HG03432 (cell line): ENCODE data around the gene HOXD1.

ENCODE experiments used
- ATAC-seq: cut with Tn5 transposase; IDR thresholded peaks from one replicate; pipeline ENCODE4 v1.9.1; 2021; ENCODE audit warnings: mild to moderate bottlenecking, moderate library complexity; ENCODE audit not compliant: unreplicated experiment

HOXD1 gene

DNA sequence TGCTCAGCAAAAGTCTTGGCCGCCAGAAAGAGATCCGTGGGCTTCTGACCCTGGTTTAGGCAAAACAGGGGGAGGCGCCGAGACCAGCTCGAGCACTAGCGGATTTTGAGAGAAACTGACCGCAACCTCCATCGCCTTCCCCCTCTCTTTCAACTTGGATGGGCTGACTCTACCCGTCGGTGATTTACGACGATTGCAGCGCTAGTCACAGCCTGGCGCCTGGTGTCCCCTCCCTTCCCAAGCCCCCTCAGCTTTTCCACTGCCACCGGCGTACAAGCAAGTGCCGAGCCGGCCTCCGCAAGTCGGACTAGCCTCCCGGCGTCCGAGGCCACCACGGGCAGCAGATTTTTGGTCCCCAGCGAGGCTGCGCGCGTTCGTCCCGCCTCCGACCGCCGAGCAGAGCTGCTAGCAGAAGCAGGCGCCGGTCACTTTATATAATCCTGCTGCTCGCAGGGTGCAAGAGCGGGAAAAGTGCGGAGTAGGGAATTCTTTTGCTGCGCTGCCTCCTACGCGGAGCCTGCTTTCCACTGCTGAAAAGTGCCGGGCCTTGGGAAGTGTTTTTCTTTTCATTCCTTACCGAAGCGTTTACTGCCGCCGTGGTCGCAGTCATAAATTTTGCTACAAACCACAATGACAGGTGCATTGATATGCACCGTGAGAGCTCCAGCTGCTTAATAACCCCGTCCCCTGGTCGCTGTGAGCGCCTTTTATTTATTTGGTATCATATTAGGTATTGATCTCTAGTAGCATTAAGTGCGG lies 23.7 kb upstream of the HOXD1 start:
- ATAC-seq: no peak

- ATAC-seq: no peak
Measured at GRCh38 chr2:176165370-176166050, 23.0 kb upstream of the HOXD1 start.

DNA sequence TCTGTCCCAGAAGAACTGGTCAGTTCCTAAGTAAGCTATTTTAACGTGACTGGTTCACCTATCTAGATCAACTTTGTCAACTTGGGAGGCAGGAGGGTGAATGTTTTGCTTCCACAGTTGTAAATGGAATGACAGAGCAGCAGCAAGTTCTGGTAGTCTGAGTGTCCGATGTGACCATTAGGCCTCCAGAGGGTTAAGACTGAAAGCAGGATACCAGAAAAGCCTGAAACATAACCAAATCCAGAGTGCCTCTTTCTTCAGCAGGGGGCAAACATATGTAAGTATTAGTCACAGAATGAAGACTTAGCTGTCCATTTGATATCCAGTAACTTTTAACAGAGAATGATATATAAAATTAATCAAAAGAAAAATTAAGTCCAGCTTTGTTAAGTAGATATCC lies 22.2 kb upstream of the HOXD1 start:
- ATAC-seq: no peak

- ATAC-seq: no peak
Measured at GRCh38 chr2:176167398-176167797, 21.1 kb upstream of the HOXD1 start.

- ATAC-seq: no peak
Measured at GRCh38 chr2:176169181-176169580, 19.3 kb upstream of the HOXD1 start.

DNA sequence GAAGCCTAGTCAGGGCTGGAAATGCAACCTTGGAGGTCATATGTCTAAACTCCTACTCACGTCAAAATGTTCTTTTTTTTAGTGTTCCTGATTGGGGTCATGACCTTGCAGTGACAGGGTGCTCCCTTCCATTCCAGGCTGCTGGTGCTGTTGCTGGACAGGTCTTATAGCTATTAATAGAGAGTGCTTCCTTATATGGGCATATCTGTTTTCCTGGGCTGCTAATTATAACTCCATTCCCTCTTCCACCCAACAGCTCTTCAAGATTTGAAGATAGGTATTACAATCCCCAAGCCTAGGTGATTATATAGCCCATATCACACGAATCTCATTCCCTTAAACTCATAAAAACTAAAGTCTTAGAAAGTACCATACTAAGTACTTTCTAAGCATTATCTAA lies 18.8 kb upstream of the HOXD1 start:
- no peak for ATAC-seq

DNA sequence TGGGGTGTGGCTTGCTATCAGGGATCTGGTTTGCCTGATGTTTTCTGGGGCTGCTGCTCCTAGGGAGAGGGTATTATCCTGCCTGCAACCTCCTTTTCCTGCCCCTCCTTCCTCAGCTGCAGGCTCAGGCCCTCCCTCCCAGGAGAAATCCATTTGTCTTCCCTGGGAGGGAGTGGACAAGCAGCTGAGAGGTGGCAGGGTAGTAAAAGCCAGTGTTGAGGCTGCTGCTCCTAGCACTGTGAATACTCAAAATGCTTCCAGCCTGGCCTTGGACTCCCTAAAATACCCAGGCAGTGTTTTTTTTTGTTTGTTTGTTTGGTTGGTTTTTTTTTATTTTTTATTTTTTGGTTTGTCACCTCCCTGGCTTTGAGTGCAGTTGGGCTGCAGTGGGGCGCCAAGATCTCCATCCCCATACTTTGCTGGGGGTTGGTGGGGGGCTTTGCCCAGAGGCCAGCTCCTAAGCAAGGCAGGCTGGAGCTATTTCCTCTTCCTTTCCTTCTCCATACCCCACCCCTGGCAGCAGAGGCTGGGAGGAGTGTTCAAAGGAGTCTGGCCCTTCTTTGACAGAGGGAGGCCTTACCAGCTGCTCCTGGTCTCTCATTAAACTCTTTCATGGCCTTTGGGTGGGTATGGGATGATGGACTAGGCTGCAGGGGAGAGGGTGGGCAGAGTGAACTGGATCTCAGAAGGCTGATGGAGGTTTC lies 17.7 kb upstream of the HOXD1 start:
- ATAC-seq: no peak

DNA sequence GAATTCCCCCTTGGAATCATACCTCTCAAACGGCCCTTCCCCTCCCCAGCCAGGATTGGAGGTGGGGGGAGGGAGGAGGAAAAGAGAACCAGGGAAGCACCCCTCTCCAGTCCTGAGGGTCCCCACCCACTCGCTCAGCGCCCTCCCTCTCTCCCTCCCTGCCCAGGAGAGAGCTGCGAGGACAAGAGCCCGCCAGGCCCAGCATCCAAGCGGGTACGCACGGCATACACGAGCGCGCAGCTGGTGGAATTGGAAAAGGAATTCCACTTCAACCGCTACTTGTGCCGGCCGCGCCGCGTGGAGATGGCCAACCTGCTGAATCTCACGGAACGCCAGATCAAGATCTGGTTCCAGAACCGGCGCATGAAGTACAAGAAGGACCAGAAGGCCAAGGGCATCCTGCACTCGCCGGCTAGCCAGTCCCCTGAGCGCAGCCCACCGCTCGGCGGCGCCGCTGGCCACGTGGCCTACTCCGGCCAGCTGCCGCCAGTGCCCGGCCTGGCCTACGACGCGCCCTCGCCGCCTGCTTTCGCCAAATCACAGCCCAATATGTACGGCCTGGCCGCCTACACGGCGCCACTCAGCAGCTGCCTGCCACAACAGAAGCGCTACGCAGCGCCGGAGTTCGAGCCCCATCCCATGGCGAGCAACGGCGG lies 17.0 kb upstream of the HOXD1 start:
- ATAC-seq: no peak

- ATAC-seq: no peak
Measured at GRCh38 chr2:176172007-176172894, 16.2 kb upstream of the HOXD1 start.

GRCh38 chr2:176172895-176173566 lies 15.4 kb upstream of the HOXD1 start:
- no peak for ATAC-seq

DNA sequence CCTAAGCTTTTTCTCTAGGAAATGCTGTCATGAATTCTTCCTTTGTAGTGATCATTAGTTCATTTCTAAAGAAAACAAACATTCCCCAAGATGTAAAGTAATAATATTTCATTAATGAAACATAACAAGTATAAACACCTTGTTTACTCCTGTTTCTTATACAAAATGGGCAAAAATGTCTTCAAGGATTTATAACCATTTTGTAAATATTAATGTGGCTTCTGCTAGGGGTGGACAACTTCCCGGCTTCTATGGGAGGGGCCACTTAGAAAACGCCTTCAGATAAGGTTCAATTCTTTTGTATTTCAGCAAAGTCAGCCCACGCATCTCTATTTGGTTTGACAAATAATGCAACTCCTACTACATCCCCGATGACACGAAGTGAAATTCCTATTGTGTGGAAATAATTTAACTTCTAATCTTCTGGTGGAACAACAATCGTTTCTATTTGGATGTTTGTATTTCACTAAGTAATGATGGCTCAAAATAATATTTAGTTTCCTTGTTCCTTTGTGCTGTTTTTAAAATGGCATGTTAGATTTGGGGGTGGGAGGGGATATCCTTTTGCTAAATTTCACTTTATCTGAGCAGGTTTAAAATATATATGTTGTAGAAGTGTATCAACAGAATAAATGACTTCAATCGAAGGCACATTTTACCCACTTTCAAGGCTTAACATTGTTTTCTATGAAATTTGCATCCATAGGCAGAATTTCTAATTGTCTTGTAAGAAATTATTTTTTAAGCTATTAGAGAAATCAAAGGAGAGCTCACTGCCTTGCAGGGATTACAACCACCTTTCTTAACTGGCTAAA lies 14.7 kb upstream of the HOXD1 start:
- ATAC-seq: no peak

- no peak for ATAC-seq
Measured at GRCh38 chr2:176174382-176174823, 14.1 kb upstream of the HOXD1 start.

DNA sequence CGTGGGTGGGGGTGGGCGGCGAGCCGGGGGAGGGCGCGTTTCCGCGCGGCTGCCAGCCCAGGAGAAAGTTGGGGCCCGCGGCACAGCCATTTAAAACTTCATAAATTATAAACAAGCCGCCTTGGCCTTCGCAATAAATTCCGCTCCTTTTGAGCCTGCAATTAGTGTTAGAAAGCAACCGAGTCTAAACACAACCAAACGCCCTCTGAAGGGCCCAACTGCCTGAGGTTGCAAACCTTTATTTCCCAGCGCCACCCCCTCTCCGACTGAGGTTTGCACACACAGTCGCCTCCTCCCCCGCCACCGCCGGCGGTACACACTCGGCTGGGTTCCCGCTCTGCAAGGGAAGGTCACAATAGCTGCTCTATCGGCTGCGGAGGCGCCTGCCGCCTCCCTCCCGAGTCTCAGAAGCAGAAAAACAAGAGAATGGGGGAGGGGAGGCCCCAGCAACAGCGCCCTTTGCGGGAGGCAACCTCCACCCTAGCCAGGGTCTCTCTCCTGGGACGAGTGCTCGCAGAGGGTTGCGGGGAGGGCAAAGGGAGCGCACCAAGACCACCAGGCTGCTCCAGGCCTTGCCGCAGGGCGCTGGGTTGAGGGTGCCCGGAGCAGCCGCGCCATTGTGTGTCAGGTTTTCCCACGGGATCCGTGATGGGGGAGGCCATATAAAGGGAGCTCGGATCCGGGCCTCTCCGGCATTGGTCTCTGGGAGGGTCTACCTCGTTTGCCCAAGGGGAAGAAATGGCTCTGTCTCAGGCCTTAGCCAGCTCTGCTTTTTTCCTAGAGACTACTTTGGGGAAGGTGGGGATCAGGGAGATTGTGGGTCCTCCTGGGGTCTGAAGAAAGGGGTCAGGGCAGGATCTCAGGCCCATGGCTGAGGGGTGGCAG lies 13.4 kb upstream of the HOXD1 start:
- ATAC-seq: no peak

- ATAC-seq: no peak
Measured at GRCh38 chr2:176175709-176176607, 12.5 kb upstream of the HOXD1 start.

DNA sequence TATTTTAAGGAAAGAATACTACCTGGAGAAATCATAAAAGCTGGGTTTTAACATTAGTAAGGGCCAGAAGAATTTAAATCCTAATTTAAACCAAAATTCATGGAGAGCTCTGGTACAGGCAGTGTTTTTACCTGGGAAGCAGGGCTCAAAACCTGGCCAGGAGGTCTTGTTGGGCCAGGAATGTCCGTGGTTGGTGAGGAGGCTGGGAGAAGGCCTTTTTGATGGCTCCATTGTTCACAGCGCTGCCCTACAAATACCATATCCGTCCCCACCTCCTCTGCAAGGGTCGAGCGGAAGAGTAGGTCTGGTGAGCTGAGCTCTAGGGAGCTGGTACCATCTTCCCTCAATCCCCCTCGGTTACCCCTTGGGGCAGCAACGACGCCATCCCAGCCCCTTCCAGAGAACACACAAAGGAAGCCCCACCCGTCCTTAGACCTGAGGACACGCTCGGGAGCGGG lies 10.9 kb upstream of the HOXD1 start:
- ATAC-seq: peak; percentile 24

GRCh38 chr2:176178038-176178756 lies 10.3 kb upstream of the HOXD1 start:
- peak; percentile 51 for ATAC-seq
